GM21737 (cell line): ENCODE measurements around the gene NXF1.

ENCODE experiments used
- ATAC-seq: cut with Tn5 transposase; IDR thresholded peaks from one replicate; pipeline ENCODE4 v1.9.1; 2021; ENCODE audit warnings: mild to moderate bottlenecking, moderate library complexity; ENCODE audit not compliant: unreplicated experiment

The NXF1 gene

GRCh38 chr11:62747475-62748160 is 57.6 kb downstream of the NXF1 start:
- ATAC-seq, result no peak
